SK-N-MC (cell line): ENCODE data around the gene MT1B.

Experiments used
- DNase-seq: peaks from one replicate; pipeline ENCODE4 v3.0.0-alpha.2; 2011; ENCODE audit warnings: low read depth, low spot score
- H3K27ac ChIP-seq: fragments of 200-600 bp; sonication (generic); 2 replicates; pipeline ENCODE4 v1.5.1; 2016; ENCODE audit warnings: mixed run types
- H3K36me3 ChIP-seq: fragments of 200-600 bp; sonication (generic); 2 replicates; pipeline ENCODE4 v1.6.1; 2017; ENCODE audit warnings: antibody characterized with exemption, low read length, mixed read lengths; ENCODE audit not compliant: insufficient read depth
- H3K4me3 ChIP-seq: fragments of 200-600 bp; sonication (generic); 2 replicates; pipeline ENCODE4 v1.5.1; 2016
- H3K9ac ChIP-seq: fragments of 200-600 bp; sonication (generic); 2 replicates; pipeline ENCODE4 v1.8.0; 2017; ENCODE audit warnings: mixed run types, mixed read lengths; ENCODE audit not compliant: insufficient read length
- H3K9me3 ChIP-seq: fragments of 200-600 bp; sonication (generic); 2 replicates; pipeline ENCODE4 v1.6.1; 2017; ENCODE audit warnings: low read depth, mild to moderate bottlenecking, antibody characterized with exemption, low read length, moderate library complexity, mixed read lengths
- EZH2 ChIP-seq: fragments of 200-600 bp; sonication (generic); IDR thresholded peaks from one replicate; pipeline ENCODE4 v1.6.1; 2017; ENCODE audit warnings: antibody characterized with exemption
- FOXP2 ChIP-seq: optimal IDR thresholded peaks from 2 replicates; pipeline ENCODE3; 2011; ENCODE audit warnings: mild to moderate bottlenecking, moderate library complexity; ENCODE audit not compliant: insufficient read depth; ENCODE audit errors: extremely low read length, control extremely low read depth
- POLR2AphosphoS5 ChIP-seq: IDR thresholded peaks from 2 replicates; pipeline ENCODE4 v1.6.1; 2012; ENCODE audit warnings: mild to moderate bottlenecking, low read depth, low read length, borderline replicate concordance

Gene MT1B

GRCh38 chr16:56632156-56632847, 19.4 kb upstream of the MT1B start, which contains the start of gene MT1M:
TSS of gene MT1M (plus strand) at chr16:56632659. CDS start at chr16:56632732, 73 bp downstream.
- no peak within 1 kb of the TSS for H3K4me3 ChIP-seq
- no peaks in the 10 kb centered on the region for H3K9me3 ChIP-seq
- TF ChIP-seq FOXP2, result no peak
- TF ChIP-seq EZH2, result no peak
- no peak within 1 kb of the TSS for H3K27ac ChIP-seq
- no peak within 1 kb of the TSS for H3K9ac ChIP-seq
- no peaks in the 10 kb centered on the region for H3K36me3 ChIP-seq
- no peak for DNase-seq

DNA sequence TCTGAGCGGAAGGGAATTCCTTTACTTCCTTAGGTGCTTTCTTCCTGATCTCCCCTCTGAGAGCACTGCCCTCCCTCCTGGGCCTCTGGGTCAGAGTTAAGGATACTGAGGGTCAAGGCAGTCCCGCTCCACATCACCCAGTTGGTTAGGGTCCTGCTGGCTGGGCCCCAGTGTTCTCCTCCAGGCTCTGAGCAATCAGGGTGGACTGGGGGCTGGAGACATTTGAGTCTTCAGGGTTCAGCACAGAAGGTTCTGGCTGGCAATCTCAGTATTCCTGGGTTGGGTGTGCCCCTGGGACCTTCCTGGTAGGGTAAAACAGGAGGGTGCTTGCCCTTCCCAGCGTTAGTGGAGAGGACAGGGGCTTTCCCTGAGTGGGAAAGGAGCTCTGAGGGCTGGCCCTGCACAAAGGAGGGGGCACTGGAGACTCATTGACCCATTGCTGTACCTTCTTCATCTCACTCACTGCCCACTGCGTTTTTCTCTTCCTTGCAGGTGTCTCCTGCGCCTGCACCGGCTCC, 18.8 kb upstream of the MT1B start:
- Histone ChIP-seq H3K27ac (no peak overlapping the region), H3K36me3 (no peaks in the 10 kb centered on the region), H3K9ac (no peak overlapping the region), H3K4me3 (no peak overlapping the region), H3K9me3 (no peaks in the 10 kb centered on the region)
- TF ChIP-seq EZH2 (no peak), FOXP2 (no peak), POLR2AphosphoS5 (no peak)
- no peak for DNase-seq

GRCh38 chr16:56633535-56633934, 18.2 kb upstream of the MT1B start:
- TF ChIP-seq EZH2 (no peak), POLR2AphosphoS5 (no peak), FOXP2 (no peak)
- Histone ChIP-seq H3K36me3 (no peaks in the 10 kb centered on the region), H3K4me3 (no peak overlapping the region), H3K9ac (no peak overlapping the region), H3K9me3 (no peaks in the 10 kb centered on the region), H3K27ac (no peak overlapping the region)
- no peak for DNase-seq

DNA sequence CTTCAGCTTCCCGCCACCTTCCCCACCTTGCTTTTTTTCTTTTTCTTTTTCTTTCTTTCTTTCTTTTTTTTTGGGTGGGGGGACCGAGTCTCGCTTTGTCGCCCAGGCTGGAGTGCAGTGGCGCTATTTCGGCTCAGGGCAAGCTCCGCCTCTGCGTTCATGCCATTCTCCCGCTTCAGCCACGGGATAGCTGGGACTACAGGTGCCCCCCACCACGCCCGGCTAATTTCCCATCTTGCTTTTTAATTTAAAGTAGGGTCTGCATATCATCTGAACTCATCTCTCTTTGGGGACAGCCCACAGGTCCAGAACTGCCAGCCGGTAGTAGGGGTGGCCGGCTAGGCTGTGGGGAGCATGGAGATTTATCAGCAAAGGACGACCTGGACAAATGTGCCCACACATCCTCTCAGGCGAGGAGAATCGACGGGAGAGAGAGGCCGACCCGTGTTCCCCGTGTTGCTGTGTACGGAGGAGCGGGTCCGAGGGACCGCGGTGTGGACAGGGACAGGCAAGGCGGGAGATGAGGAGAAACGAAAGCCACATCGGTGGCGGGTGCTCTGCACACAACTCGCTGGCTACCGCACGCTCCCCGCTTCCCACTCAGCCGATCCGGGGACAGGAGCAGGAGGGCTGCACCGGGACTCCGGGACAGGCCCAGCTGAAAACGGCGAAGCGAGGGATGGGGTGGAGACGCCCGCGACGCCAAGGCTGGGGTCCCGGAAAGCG, 16.8 kb upstream of the MT1B start:
- no peak for TF ChIP-seq FOXP2
- TF ChIP-seq EZH2, result no peak
- no peak for TF ChIP-seq POLR2AphosphoS5
- Histone ChIP-seq H3K27ac (no peak overlapping the region), H3K36me3 (no peaks in the 10 kb centered on the region), H3K4me3 (no peak overlapping the region), H3K9ac (no peak overlapping the region), H3K9me3 (no peaks in the 10 kb centered on the region)
- DNase-seq, result no peak

DNA sequence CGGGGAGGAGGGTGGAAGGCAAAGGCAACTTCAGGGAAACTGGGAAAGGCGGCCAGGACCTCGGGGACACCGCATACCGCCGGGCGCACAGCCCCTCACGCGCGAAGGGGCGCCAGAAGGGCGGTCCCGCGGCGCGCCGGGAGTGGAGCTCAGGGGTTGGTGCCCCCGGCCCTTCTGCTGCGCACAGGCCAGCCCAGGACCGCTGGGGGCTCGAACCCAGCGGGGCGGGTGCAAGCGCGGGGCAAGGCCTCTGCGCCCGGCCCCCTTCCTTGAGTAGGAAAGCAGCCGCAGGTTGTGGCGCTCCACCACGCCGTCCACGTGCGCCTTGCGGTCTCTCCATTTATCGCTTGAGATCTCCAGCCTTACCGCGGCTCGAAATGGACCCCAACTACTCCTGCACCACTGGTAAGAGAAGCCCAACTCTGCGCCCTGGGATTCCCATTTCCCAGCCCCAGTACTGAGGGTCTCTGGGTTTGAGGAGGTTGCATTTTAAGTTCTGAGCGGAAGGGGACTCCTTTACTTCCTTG, 16.2 kb upstream of the MT1B start:
- Histone ChIP-seq H3K9me3 (no peaks in the 10 kb centered on the region), H3K4me3 (no peak overlapping the region), H3K9ac (no peak overlapping the region), H3K27ac (no peak overlapping the region), H3K36me3 (no peaks in the 10 kb centered on the region)
- TF ChIP-seq FOXP2, result no peak
- no peak for TF ChIP-seq POLR2AphosphoS5
- no peak for TF ChIP-seq EZH2
- DNase-seq, result no peak

DNA sequence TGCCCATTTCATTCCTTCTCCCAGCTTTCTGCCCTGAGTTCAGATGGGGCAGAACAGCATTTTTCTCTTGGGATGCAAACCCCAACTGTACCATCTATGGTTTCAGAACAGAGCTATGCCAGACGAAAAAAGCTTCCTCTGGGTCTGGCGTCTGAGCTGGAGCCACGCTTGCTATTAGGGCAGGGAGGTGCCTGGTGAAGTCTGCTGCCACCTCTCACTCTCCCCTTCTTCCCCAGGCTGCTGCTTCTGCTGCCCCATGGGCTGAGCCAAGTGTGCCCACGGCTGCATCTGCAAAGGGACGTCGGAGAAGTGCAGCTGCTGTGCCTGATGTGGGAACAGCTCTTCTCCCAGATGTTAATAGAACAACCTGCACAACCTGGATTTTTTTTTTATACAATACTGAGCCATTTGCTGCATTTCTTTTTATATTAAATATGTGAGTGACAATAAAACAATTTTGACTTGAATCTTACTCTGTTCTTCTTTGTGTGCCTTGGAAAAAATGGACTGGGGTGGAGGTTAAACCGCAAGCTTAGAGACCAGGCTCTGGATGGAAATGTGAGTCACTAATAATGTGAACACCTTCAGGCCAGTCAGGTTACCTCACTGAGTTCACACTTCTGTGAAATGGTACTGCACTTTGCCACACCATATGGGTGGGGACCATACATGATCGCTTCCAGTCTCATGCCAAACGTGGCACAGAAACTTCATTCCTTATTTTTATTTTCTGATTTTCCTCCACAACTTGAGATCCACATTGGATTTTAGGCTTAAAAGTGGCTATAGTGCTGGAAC, 14.9 kb upstream of the MT1B start:
- Histone ChIP-seq H3K36me3 (no peaks in the 10 kb centered on the region), H3K9me3 (no peaks in the 10 kb centered on the region), H3K9ac (no peak overlapping the region), H3K27ac (no peak overlapping the region), H3K4me3 (no peak overlapping the region)
- TF ChIP-seq POLR2AphosphoS5 (no peak), EZH2 (no peak), FOXP2 (no peak)
- no peak for DNase-seq

DNA sequence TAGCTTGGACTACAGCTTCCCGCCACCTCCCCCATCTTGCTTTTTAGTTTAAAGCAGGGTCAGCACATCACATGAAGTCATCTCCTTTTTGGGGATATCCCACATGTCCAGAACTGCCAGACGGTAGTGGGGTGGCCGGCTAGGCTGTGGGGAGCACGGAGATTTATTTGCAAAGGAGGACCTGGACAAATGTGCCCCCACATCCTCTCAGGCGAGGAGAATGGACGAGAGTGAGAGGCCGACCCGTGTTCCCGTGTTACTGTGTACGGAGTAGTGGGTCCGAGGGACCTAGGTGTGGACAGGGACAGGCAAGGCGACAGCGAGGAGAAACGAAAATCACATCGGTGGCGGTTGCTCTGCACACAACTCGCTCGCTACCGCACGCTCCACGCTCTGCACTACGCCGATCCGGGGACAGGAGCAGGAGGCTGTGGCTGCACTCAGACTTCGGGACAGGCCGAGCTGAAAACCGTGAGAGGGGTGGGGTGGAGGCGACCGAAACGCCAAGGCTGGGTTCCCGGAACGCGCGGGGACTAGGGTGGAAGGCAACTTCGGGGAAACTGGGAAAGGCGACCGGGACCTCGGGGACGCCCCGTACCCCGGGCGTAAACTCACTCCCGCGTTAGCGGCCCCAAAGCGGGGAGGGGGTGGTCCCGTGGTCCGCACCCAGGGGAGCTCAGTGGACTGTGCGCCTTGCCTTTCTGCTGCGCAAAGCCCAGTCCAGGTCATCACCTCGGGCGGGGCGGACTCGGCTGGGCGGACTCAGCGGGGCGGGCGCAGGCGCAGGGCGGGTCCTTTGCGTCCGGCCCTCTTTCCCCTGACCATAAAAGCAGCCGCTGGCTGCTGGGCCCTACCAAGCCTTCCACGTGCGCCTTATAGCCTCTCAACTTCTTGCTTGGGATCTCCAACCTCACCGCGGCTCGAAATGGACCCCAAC, 13.6 kb upstream of the MT1B start, which contains the start of gene MT1A:
Gene MT1A, plus strand, starts transcription at position 853 of the 937 bp plus-strand sequence. Its CDS starts 73 bp downstream, at position 926.
- H3K9me3 ChIP-seq, result no peaks in the 10 kb centered on the region
- DNase-seq, result no peak
- no peak for TF ChIP-seq FOXP2
- TF ChIP-seq POLR2AphosphoS5, result no peak
- TF ChIP-seq EZH2, result no peak
- no peak within 1 kb of the TSS for H3K4me3 ChIP-seq
- no peak within 1 kb of the TSS for H3K27ac ChIP-seq
- no peak within 1 kb of the TSS for H3K9ac ChIP-seq
- no peaks in the 10 kb centered on the region for H3K36me3 ChIP-seq

DNA sequence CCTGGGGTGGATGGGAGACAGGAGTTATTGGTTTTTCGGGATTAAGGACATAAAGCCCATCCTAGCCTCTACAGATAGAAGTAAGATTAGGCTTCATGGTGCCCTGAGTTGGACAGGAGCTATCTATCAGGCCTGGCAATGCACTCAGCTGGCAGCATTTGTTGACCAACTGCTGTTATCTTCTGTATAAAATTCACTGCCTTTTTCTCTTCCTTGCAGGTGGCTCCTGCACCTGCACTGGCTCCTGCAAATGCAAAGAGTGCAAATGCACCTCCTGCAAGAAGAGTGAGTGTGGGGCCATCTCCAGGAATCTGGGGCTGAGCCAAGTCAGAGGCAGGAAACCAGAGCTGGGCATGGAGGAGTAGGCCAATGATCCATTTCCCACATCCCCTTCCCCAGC, 12.6 kb upstream of the MT1B start:
- TF ChIP-seq EZH2 (no peak), POLR2AphosphoS5 (no peak), FOXP2 (no peak)
- H3K27ac ChIP-seq, result no peak overlapping the region
- no peak overlapping the region for H3K4me3 ChIP-seq
- H3K9me3 ChIP-seq, result no peaks in the 10 kb centered on the region
- H3K9ac ChIP-seq, result no peak overlapping the region
- no peaks in the 10 kb centered on the region for H3K36me3 ChIP-seq
- DNase-seq, result no peak
